GM10266 (cell line): ENCODE data around the gene ZNF679.
"Not testable (repeated sequence)": the region's sequence is repeated elsewhere in the genome, so short reads cannot be mapped to it uniquely, and the experiment has no call there.

ENCODE experiments used
- DNase-seq: peaks from one replicate; pipeline ENCODE4 v3.0.0; 2012; ENCODE audit errors: extremely low spot score
- CTCF ChIP-seq: IDR thresholded peaks from 2 replicates; pipeline ENCODE4 v1.5.1; 2012; ENCODE audit warnings: mild to moderate bottlenecking, low read depth; ENCODE audit not compliant: control insufficient read depth, insufficient read depth; ENCODE audit errors: missing control alignments

ZNF679 gene

GRCh38 chr7:64313740-64314491 is 85.6 kb downstream of the ZNF679 start, which contains the start of gene ZNF736:
Gene ZNF736 (plus strand): TSS chr7:64313961. CDS start chr7:64314151, 190 bp downstream.
- peak; percentile 87 for DNase-seq
- TF ChIP-seq CTCF: no peak

GRCh38 chr7:64314566-64314965 is 86.3 kb downstream of the ZNF679 start:
- no peak for TF ChIP-seq CTCF
- DNase-seq: no peak

GRCh38 chr7:64316031-64316742 is 87.9 kb downstream of the ZNF679 start:
- not testable (repeated sequence) for DNase-seq
